Lung microvascular endothelial cell (primary cell): ENCODE data around the gene TNRC18. TPM values are rescaled to one million over a fixed set of nuclear protein-coding genes. Genes with fewer than 3 reads are reported as not detected.
A peak's percentile ranks its signal among the peaks of the same experiment; 100 is the strongest.

Experiments used
- DNase-seq, 2 donors: peaks; one replicate each; pipeline versions ENCODE4 v3.0.0 to v3.0.0-alpha.2; 2010; ENCODE audit warnings: low read depth in 2 of 2
- total RNA-seq: library from RNA; depleted of rRNA; stranded (reverse); fragments of >200 nt; gene quantifications from 2 replicates; pipeline ENCODE4 v1.2.1, GENCODE V29; 2014

TNRC18 gene
- total RNA-seq, 1 donor from 2014 or later = 21.6 TPM

- no peak for DNase-seq
Observed at GRCh38 chr7:5404421-5404826, 19.2 kb downstream of the TNRC18 start.

DNA sequence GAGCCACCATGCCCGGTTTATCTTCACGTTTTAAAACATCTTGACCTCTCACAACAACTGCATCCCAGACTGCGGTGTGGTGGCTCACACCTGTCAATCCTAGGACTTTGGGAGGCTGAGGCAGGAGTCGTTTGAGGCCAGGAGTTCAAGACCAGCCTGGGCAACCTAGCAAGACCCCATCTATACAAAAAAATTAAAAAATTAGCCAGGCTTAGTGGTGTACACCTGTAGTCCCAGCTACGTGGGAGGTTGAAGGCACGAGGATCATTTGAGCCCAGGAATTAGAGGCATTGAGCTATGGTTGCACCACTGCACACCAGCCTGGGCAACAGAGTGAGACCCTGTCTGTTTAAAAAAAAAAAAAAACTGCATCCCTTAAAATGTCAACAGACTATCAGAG lies 20.2 kb downstream of the TNRC18 start:
- no peak for DNase-seq

- no peak for DNase-seq
Observed at GRCh38 chr7:5397736-5398135, 25.9 kb downstream of the TNRC18 start.

- DNase-seq = peak; percentile 85 to 93
Observed at GRCh38 chr7:5396999-5397663, 26.5 kb downstream of the TNRC18 start.

GRCh38 chr7:5396542-5396941 lies 27.1 kb downstream of the TNRC18 start:
- DNase-seq = peak; percentile 33 to 57

- DNase-seq = no peak
Observed at GRCh38 chr7:5395246-5395645, 28.4 kb downstream of the TNRC18 start.

- DNase-seq = no peak
Observed at GRCh38 chr7:5394264-5395105, 29.1 kb downstream of the TNRC18 start.

DNA sequence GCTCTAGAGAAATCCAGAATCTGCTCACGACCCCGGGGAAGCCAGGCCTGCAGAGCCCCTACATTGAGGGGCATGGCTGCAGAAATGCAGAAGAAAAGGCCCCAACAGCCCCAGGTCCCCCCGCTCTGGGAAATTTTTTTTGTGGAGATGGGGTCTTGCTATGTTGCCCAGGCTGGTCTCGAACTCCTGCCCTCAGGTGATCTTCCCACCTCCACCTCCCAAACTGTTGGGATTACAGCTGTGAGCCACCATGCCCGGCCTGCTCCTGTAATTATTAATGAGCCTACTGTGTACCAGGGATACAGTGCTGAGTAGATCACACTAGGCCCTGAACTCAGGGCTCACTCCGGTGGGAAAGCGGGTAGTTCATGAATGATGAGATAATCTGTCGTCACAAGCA lies 29.9 kb downstream of the TNRC18 start:
- no peak for DNase-seq

DNA sequence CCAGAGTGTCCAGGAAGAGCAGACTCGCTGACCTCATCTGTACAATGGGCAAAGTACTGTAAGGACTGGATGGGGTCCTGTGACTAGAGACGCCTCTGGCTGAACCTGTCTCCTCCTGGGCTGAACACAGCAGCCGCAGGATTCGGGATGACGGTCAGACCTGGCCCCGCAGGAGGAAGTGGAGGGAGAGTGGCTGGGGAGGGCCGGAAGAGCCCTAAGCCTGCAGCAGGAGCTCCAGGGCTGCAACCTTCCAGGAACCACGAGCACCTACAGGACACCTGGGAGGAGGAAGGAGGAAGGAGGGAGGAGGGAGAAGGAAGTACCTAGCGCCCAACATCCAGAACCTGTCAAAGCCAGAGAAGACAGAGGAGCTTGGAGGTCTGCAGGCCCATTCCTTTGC lies 30.3 kb downstream of the TNRC18 start:
- no peak for DNase-seq

DNA sequence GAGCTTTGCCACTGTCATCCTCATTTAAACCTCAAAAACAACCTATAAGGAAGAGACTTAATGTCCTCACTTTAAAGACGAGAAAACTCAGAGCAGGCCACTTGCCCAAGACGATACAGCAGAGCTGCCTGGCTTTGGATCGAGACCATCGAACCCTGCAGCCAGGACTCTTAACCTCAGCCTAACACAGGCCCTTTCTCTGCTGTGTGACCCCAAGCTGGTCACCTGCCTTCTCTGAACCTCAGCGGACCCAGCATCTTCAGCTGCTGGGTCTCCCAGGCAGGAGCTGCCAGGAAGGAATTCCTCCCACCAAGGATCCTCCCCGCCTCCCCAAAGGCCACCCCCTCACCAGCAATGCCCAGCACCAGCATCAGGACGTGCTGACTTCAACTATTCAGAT lies 32.7 kb downstream of the TNRC18 start:
- no peak for DNase-seq

DNA sequence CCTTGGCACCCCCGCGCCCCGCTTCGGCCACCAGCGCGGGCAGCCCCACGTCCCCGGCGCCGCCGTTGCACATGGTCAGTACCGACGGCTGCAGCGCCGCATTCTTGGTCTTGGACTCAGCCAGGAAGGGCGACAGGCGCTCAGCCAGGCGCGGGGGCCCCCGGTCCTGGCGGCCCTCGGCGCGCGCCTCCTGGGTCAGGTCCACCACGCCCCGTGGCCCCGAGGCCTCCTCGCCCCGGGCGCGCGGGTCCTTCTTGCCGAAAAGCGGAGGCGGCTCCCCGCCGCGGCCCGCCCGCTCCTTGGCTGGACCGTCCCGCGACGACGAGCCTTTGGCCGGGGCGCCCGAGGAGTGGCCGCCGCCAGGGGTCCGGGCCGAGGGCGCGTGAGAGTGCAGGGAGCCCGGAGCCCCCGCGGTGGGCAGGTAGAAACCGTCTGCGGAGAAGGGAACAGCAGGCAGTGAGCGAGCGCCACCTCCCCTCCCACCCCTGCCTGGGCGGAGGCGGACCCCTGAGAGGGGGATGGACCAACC lies 34.7 kb downstream of the TNRC18 start:
- DNase-seq = no peak

DNA sequence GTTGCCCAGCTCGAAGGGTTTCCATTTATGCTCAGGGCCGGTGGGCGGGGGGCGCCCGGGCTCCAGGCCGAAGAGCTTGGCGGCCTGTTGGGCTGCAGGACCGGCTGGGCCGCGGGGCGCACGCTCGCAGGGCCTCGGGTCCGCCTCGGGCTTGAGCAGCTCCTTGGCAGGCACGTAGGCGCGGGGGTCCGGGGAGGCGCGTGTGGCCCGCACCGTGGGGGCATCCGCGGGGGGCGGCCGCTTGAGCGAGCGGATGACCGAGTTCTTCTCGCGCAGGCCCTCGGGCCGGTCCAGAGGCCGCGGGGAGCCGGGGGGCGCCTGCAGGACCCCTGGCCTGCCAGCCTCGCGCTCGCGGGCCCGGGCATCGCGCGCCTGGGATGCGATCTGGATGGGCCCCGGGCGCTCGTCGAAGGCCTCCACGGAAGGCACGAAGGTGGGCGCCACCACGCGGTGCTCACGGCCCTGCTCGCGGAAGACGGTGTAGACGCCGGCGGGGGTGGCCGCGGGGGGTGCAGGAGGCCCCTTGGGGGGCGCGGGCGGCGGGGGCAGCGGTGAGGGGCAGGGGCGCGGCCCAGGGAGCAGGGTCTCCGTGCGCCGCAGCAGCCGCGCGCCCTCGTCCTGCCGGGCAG lies 35.2 kb downstream of the TNRC18 start:
- DNase-seq = no peak

GRCh38 chr7:5387711-5388245 lies 35.9 kb downstream of the TNRC18 start:
- no peak for DNase-seq

GRCh38 chr7:5384618-5385017 lies 39.0 kb downstream of the TNRC18 start:
- DNase-seq = no peak

DNA sequence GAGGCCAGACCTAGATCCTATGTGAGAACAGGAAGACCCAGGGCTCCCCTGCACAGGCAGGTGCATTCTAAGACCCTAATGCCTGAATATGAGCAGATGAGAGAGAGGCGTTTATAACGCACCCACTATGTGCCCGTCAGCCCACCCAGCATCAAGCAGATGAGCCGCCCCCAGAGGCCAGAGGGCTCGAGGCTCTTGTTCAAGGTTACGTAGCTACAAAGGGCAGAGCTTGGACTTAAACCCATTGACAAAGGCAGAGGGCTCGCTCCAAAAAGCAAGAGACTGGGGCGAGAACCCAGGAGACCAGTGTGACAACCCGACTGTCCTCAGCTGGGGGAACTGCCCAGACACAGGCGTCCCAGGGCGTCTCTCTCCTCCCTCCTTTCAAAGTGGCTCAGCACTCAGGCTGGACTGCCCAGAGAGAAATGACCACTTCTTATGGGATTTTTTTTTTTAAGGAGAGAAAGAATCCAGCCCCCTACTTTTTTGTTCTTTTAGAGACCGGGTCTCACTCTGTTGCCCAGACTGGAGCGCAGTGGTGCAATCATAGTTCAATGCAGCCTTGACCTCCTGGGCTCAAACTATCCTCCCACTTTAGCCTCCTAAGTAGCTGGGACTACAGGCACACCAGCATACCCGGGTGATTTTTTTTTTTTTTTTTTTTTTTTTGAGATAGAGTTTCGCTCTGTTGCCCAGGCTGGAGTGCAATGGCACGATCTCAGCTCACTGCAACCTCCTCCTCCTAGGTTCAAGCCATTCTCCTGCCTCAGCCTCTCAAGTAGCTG lies 40.1 kb downstream of the TNRC18 start:
- no peak for DNase-seq

GRCh38 chr7:5382281-5382892 lies 41.2 kb downstream of the TNRC18 start:
- DNase-seq = peak in 1 of 2 donors; percentile 10

DNA sequence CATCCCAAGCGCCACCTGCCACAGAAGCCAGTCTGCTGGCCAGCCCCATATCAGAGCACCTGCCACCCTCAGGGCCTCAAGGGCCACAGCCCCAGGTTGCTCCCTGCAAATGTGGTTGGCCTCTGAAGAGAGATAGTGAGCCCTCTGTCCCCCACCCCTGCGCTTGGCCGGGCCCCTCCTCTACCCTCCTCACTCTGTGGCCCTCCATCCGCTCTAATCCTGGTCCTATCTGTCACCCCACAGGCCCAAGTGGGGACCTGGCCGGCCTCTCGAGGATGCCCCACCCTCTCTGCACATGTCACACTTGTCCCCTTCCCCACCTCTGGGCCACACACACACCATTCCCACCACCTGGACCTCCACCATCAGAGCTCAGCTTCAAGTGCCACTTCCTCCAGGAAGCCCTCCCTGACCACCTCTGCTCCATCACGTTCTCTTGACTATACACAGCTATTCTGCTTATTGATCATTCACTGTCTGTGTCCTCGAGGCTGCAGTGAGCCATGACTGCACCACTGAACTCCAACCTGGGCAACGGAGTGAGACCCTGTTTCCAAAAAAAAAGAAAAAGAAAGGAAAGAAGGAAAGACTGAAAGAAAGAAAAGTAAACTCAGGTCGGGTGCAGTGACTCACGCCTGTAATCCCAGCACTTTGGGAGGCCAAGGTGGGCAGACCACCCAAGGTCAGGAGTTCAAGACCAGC lies 42.4 kb downstream of the TNRC18 start:
- no peak for DNase-seq

GRCh38 chr7:5380350-5381070 lies 43.1 kb downstream of the TNRC18 start:
- no peak for DNase-seq

GRCh38 chr7:5379546-5379945 lies 44.1 kb downstream of the TNRC18 start:
- DNase-seq = no peak
